Endothelial cell of umbilical vein (primary cell): ENCODE measurements around the gene RALB. TPM values are rescaled to one million over a fixed set of nuclear protein-coding genes. Genes with fewer than 3 reads are reported as not detected.

ENCODE experiments used
- BruUV-seq: library from RNA; stranded (reverse); fragments of 400-500 nt; replicated peaks from 2 replicates; lab custom pipeline; 2021; lab: Mats Ljungman, UMichigan
- CTCF ChIA-PET: fragments of 300-600, 350-600 bp; sonication (Branson Sonifier 250); formaldehyde crosslinking; loops from one replicate; lab custom pipeline; 2021; ENCODE audit warnings: antibody characterized with exemption, inconsistent platforms; lab: Charles Lee
- POLR2A ChIA-PET: fragments of 300-600, 350-600 bp; sonication (Branson Sonifier 250); formaldehyde crosslinking; loops from one replicate; lab custom pipeline; 2021; ENCODE audit warnings: antibody characterized with exemption, inconsistent platforms; lab: Charles Lee
- DNase-seq: peaks from one replicate; pipeline ENCODE4 v3.0.0-alpha.2; 2011; ENCODE audit warnings: low read depth, low spot score
- FAIRE-seq: peaks from 2 replicates; lab custom pipeline; 2011; peaks lifted over from hg19 to GRCh38; lab: Jason Lieb, UNC
- H2AFZ ChIP-seq: 2 replicates; pipeline ENCODE4 v1.6.0; 2012; ENCODE audit warnings: low read depth, low read length, control low read depth, inconsistent platforms
- H3K27ac ChIP-seq: 2 replicates; pipeline ENCODE4 v1.5.1; 2011; ENCODE audit warnings: low read depth, mild to moderate bottlenecking, control low read depth, low read length, moderate library complexity; ENCODE audit not compliant: insufficient read depth
- H3K27me3 ChIP-seq, 2 experiments: 2 replicates each; pipeline versions ENCODE4 v1.6.0 to v1.6.1; 2011; ENCODE audit warnings: low read length in 2 of 2, mixed read lengths in 1 of 2; ENCODE audit not compliant: control insufficient read depth in 2 of 2, insufficient read depth in 2 of 2
- H3K36me3 ChIP-seq, 2 experiments: 2 replicates in 1 of 2; 3 replicates in 1 of 2; pipeline ENCODE4 v1.5.1; 2011; ENCODE audit warnings: low read length in 2 of 2, mild to moderate bottlenecking in 1 of 2, moderate library complexity in 1 of 2; ENCODE audit not compliant: control insufficient read depth in 2 of 2, insufficient read depth in 2 of 2; ENCODE audit errors: extremely low read depth in 1 of 2
- H3K4me1 ChIP-seq: 3 replicates; pipeline ENCODE4 v1.5.1; 2011; ENCODE audit warnings: mild to moderate bottlenecking, low read length; ENCODE audit not compliant: control insufficient read depth, insufficient read depth; ENCODE audit errors: extremely low read depth
- H3K4me2 ChIP-seq: 2 replicates; pipeline ENCODE4 v1.6.1; 2011; ENCODE audit warnings: low read length, control low read depth, mixed read lengths; ENCODE audit not compliant: insufficient read depth
- H3K4me3 ChIP-seq, 3 experiments: fragments of 200-600 bp in 1 of 3; sonication (generic), shearing (Covaris generic) in 1 of 3; replicated peaks in 1 of 3; 2 replicates each; pipeline ENCODE4 v1.5.1; 2011 to 2016; ENCODE audit warnings: control low read depth in 3 of 3, low read length in 3 of 3, mild to moderate bottlenecking in 2 of 3, inconsistent platforms in 1 of 3, low read depth in 1 of 3, moderate library complexity in 1 of 3; ENCODE audit not compliant: insufficient read depth in 1 of 3
- H3K79me2 ChIP-seq: 2 replicates; pipeline ENCODE4 v1.6.0; 2012; ENCODE audit warnings: low read length, inconsistent platforms; ENCODE audit not compliant: control insufficient read depth, insufficient read depth
- H3K9ac ChIP-seq: replicated peaks from 2 replicates; pipeline ENCODE3; 2011; ENCODE audit warnings: low read length, control low read depth; ENCODE audit not compliant: insufficient read depth; ENCODE audit errors: extremely low read depth
- H3K9me1 ChIP-seq: replicated peaks from 3 replicates; pipeline ENCODE4 v1.6.0; 2011; ENCODE audit warnings: mild to moderate bottlenecking, low read length; ENCODE audit not compliant: control insufficient read depth, insufficient read depth; ENCODE audit errors: extremely low read depth
- H3K9me3 ChIP-seq: replicated peaks from 2 replicates; pipeline ENCODE4 v1.5.1; 2012; ENCODE audit warnings: low read length, inconsistent platforms; ENCODE audit not compliant: control insufficient read depth, insufficient read depth
- H4K20me1 ChIP-seq: replicated peaks from 2 replicates; pipeline ENCODE3; 2011; ENCODE audit warnings: mild to moderate bottlenecking, low read length; ENCODE audit not compliant: control insufficient read depth, insufficient read depth; ENCODE audit errors: extremely low read depth
- CTCF ChIP-seq, 2 donors: IDR thresholded peaks; 1 replicate in 1 of 2; 2 replicates in 1 of 2; pipeline ENCODE4 v1.5.1; 2011; ENCODE audit warnings: low read length in 2 of 2, mild to moderate bottlenecking in 2 of 2, moderate library complexity in 2 of 2, control low read depth in 1 of 2, inconsistent platforms in 1 of 2, low read depth in 1 of 2; ENCODE audit not compliant: insufficient read depth in 1 of 2; ENCODE audit errors: extremely low read depth in 1 of 2
- EZH2 ChIP-seq: IDR thresholded peaks from 2 replicates; pipeline ENCODE4 v1.6.1; 2012; ENCODE audit warnings: borderline replicate concordance, low read depth, mild to moderate bottlenecking, moderate library complexity, low read length, inconsistent platforms; ENCODE audit not compliant: severe bottlenecking
- FOS ChIP-seq: IDR thresholded peaks from 2 replicates; pipeline ENCODE4 v1.6.1; 2011; ENCODE audit warnings: mild to moderate bottlenecking, low read length, moderate library complexity, borderline replicate concordance; ENCODE audit not compliant: insufficient read depth
- GATA2 ChIP-seq: IDR thresholded peaks from 2 replicates; pipeline ENCODE4 v1.7.0; 2011; ENCODE audit warnings: low read depth, mild to moderate bottlenecking, moderate library complexity, mixed read lengths, low read length; ENCODE audit not compliant: insufficient read length, insufficient read depth
- MAX ChIP-seq: IDR thresholded peaks from 2 replicates; pipeline ENCODE4 v1.6.1; 2011; ENCODE audit not compliant: insufficient read depth, insufficient read length
- MYC ChIP-seq: IDR thresholded peaks from one replicate; pipeline ENCODE4 v1.6.1; 2011; ENCODE audit warnings: mild to moderate bottlenecking, low read depth, low read length
- POLR2A ChIP-seq: IDR thresholded peaks from 2 replicates; pipeline ENCODE4 v1.6.1; 2012; ENCODE audit warnings: low read depth, mild to moderate bottlenecking, control low read depth, low read length
- POLR2AphosphoS5 ChIP-seq: IDR thresholded peaks from 2 replicates; pipeline ENCODE4 v1.6.1; 2012; ENCODE audit warnings: low read depth, mild to moderate bottlenecking, control low read depth, low read length, moderate library complexity; ENCODE audit not compliant: insufficient read depth
- dilution Hi-C: fragments of 300-500 bp; cut with MboI; formaldehyde crosslinking; loops from one replicate; pipeline ENCODE4 v1.15.0; 2019; ENCODE audit warnings: low sequenced_read_pairs; ENCODE audit not compliant: extremely low pct_ligation_motif_present
- intact Hi-C: fragments of 100-400 bp; cut with micrococcal nuclease; formaldehyde crosslinking; loops from one replicate; pipeline ENCODE4 v1.10.0; 2022
- polyA plus RNA-seq, 4 experiments: library from polyadenylated mRNA; depleted of rRNA in 3 of 4; stranded (reverse) in 3 of 4; unstranded in 1 of 4; fragments of >200 nt; gene quantifications; 2 replicates each; pipeline versions ENCODE4 v1.2.1 to v1.2.3, GENCODE V29; 2011 to 2012; ENCODE audit warnings: missing spikeins in 1 of 4
- total RNA-seq: library from RNA; stranded (reverse); gene quantifications from 2 replicates; pipeline ENCODE4 v1.2.3, GENCODE V29; 2021

The RALB gene
- total and polyA plus RNA-seq, 2 donors (not counting 3 experiments of a cell fraction or from before 2014, with no cell fraction given): 105 to 115 TPM

GRCh38 chr2:120261387-120262006 lies 8.8 kb downstream of the RALB start:
- H4K20me1 ChIP-seq: no peaks in the 10 kb centered on the region
- H3K9me1 ChIP-seq: no peaks in the 10 kb centered on the region
- intact Hi-C loops (no loop called here), dilution Hi-C loops (no loop called here)
- H3K4me1 ChIP-seq: peaks cover 53% of the 10 kb centered on the region
- no peaks in the 10 kb centered on the region for H3K9me3 ChIP-seq
- CTCF ChIA-PET: no interaction called here
- DNase-seq: no peak
- H3K4me3 ChIP-seq: no peak overlapping the region
- H3K4me2 ChIP-seq: no peak overlapping the region
- H3K36me3 ChIP-seq: peaks cover 3% of the 10 kb centered on the region in 2 experiments
- H3K79me2 ChIP-seq: peaks cover 76% of the 10 kb centered on the region
- no peaks in the 10 kb centered on the region for H3K27me3 ChIP-seq
- POLR2A ChIA-PET: no interaction called here
- H3K27ac ChIP-seq: no peak overlapping the region
- BruUV-seq: no TSS peak
- TF ChIP-seq FOS (no peak), CTCF (IDR thresholded peaks at IDR 0.05; ENCODE audit: extremely low read depth in 1 of 2, insufficient read depth in 1 of 2, low read depth in 1 of 2, low read length in 2 of 2) (no peak), POLR2A (no peak), MYC (no peak), POLR2AphosphoS5 (no peak), EZH2 (no peak), MAX (no peak), GATA2 (no peak)
- no peak overlapping the region for H3K9ac ChIP-seq
- no peak for FAIRE-seq
- H2AFZ ChIP-seq: no peak overlapping the region
